ENCODE results near the gene DDIT3.

Gene DDIT3

DNA sequence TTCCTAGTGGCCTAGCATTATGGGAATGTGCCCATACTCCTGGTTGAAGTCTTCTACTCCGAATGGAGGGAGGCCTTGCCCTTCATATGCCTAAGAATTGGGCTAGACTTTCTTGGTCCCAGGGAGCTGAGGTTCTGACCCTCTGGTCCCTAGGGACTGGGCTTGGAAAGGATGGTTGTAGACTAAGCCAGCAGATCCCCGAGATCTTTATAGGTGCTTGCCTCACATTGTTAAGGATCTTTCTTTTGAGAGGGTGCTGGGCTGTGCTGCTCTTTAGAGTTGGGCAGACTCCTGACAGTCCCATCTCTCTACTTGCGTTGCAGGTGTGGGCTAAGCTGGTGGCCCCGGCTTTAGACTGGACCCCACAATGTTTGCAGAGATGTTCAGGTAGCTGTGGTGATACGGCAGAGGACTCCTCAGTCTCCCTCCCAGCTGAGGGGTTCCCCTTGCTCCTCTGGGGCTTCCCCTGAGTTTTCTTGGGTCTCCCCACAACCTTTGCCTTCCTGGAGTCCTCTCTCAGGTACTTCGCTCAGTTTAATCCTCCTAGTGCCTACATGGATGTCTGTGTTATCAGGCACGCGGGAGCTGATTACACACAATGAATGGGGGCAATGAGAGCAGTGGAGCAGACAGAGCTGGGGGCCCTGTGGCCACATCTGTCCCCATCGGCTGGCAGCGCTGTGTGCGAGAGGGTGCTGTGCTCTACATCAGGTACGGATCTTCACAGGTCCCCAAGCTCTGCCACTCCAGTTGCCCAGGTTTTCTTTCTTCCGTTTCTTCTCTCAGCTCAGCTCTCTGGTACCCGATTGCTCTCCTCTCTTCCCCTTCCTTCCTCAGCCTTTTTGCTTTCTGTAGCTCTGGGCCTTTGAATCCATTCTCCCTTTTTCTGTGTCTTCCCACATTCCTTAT, 3.6 kb upstream of the DDIT3 start:
- H3K9me3 ChIP-seq (ENCODE audit: control insufficient read depth, insufficient read depth, low read length): no peaks in the 10 kb centered on the region
- peaks cover 66% of the 10 kb centered on the region for H3K36me3 ChIP-seq (ENCODE audit: control insufficient read depth, low read length)
- H3K4me3 ChIP-seq (ENCODE audit: low read length): peak overlapping the region; percentile 84
- H3K27ac ChIP-seq (ENCODE audit: low read depth, low read length): peak overlapping the region; percentile 97
- H3K79me2 ChIP-seq (ENCODE audit: control insufficient read depth, low read length): peaks cover 39% of the 10 kb centered on the region
- H3K4me1 ChIP-seq (ENCODE audit: control insufficient read depth, low read length): peaks cover 38% of the 10 kb centered on the region
- H3F3A ChIP-seq (ENCODE audit: control insufficient read depth, insufficient read depth): peaks cover 12% of the 10 kb centered on the region
- H3K9me2 ChIP-seq (replicated peaks; ENCODE audit: control insufficient read depth, low read length): no peaks in the 10 kb centered on the region
- H4K20me1 ChIP-seq (ENCODE audit: control insufficient read depth, insufficient read depth, low read depth, low read length): peaks cover 6% of the 10 kb centered on the region
- H3K4me2 ChIP-seq (ENCODE audit: low read length): peak overlapping the region; percentile 92
- TF ChIP-seq CTCF (IDR thresholded peaks at IDR 0.05; ENCODE audit: low read depth, low read length, poor library complexity, severe bottlenecking): no peak
- no peak for TF ChIP-seq EZH2phosphoT487 (IDR thresholded peaks at IDR 0.05; ENCODE audit: borderline replicate concordance, low read length)
- no peaks in the 10 kb centered on the region for H3K27me3 ChIP-seq (ENCODE audit: control insufficient read depth, low read length)

- Histone ChIP-seq H3K4me1 (ENCODE audit: control insufficient read depth, low read length) (peaks cover 46% of the 10 kb centered on the region), H3K4me3 (ENCODE audit: low read length) (peak overlapping the region; percentile 84), H3K27me3 (ENCODE audit: control insufficient read depth, low read length) (no peaks in the 10 kb centered on the region), H3K4me2 (ENCODE audit: low read length) (peak overlapping the region; percentile 92), H3F3A (ENCODE audit: control insufficient read depth, insufficient read depth) (peaks cover 15% of the 10 kb centered on the region), H3K27ac (ENCODE audit: low read depth, low read length) (peak overlapping the region; percentile 97), H4K20me1 (ENCODE audit: control insufficient read depth, insufficient read depth, low read depth, low read length) (peaks cover 8% of the 10 kb centered on the region), H3K36me3 (ENCODE audit: control insufficient read depth, low read length) (peaks cover 66% of the 10 kb centered on the region), H3K9me3 (ENCODE audit: control insufficient read depth, insufficient read depth, low read length) (no peaks in the 10 kb centered on the region), H3K79me2 (ENCODE audit: control insufficient read depth, low read length) (peaks cover 48% of the 10 kb centered on the region), H3K9me2 (replicated peaks; ENCODE audit: control insufficient read depth, low read length) (no peaks in the 10 kb centered on the region)
- TF ChIP-seq CTCF (IDR thresholded peaks at IDR 0.05; ENCODE audit: low read depth, low read length, poor library complexity, severe bottlenecking): no peak
- no peak for TF ChIP-seq EZH2phosphoT487 (IDR thresholded peaks at IDR 0.05; ENCODE audit: borderline replicate concordance, low read length)
Observed at GRCh38 chr12:57522887-57523705, 2.8 kb upstream of the DDIT3 start.

GRCh38 chr12:57522011-57522886, 1.9 kb upstream of the DDIT3 start, which contains the start of gene MBD6:
MBD6 (plus strand) TSS chr12:57522824; CDS start chr12:57524304, 1,480 bp downstream.
- Histone ChIP-seq H3K27me3 (ENCODE audit: control insufficient read depth, low read length) (no peaks in the 10 kb centered on the region), H3K27ac (ENCODE audit: low read depth, low read length) (peak within 1 kb of the TSS; percentile 97), H3K4me1 (ENCODE audit: control insufficient read depth, low read length) (peaks cover 55% of the 10 kb centered on the region), H3K4me3 (ENCODE audit: low read length) (peak within 1 kb of the TSS; percentile 84), H3K79me2 (ENCODE audit: control insufficient read depth, low read length) (peaks cover 56% of the 10 kb centered on the region), H3F3A (ENCODE audit: control insufficient read depth, insufficient read depth) (peaks cover 18% of the 10 kb centered on the region), H3K9me2 (replicated peaks; ENCODE audit: control insufficient read depth, low read length) (no peaks in the 10 kb centered on the region), H4K20me1 (ENCODE audit: control insufficient read depth, insufficient read depth, low read depth, low read length) (peaks cover 8% of the 10 kb centered on the region), H3K36me3 (ENCODE audit: control insufficient read depth, low read length) (peaks cover 66% of the 10 kb centered on the region), H3K4me2 (ENCODE audit: low read length) (peak within 1 kb of the TSS; percentile 92), H3K9me3 (ENCODE audit: control insufficient read depth, insufficient read depth, low read length) (no peaks in the 10 kb centered on the region)
- TF ChIP-seq CTCF (IDR thresholded peaks at IDR 0.05; ENCODE audit: low read depth, low read length, poor library complexity, severe bottlenecking): no peak
- TF ChIP-seq EZH2phosphoT487 (IDR thresholded peaks at IDR 0.05; ENCODE audit: borderline replicate concordance, low read length): no peak

Measured in DOHH2 (cell line).